ENCODE measurements around the gene FOXG1. TPM values are rescaled to one million over a fixed set of nuclear protein-coding genes. Genes with fewer than 3 reads are reported as not detected.

FOXG1 gene
- 0.29 and 0.57 TPM in 2 replicates for total RNA-seq (2014; rRNA removed; shearing (Covaris generic))

GRCh38 chr14:28766469-28766955 is at the start of gene FOXG1:
FOXG1 (plus strand) TSS chr14:28766787; CDS start chr14:28767280, 493 bp downstream.
- peak; percentile 47 for DNase-seq (ENCODE audit: low spot score)

GRCh38 chr14:28719130-28719529 is 47.5 kb upstream of the FOXG1 start:
- DNase-seq (ENCODE audit: low spot score), result no peak

- no peak for DNase-seq (ENCODE audit: low spot score)
Observed at GRCh38 chr14:28731358-28731757, 35.2 kb upstream of the FOXG1 start.

GRCh38 chr14:28742171-28742846 is 24.3 kb upstream of the FOXG1 start:
- peak; percentile 65 for DNase-seq (ENCODE audit: low spot score)

- peak; percentile 32 for DNase-seq (ENCODE audit: low spot score)
Observed at GRCh38 chr14:28744126-28744525, 22.5 kb upstream of the FOXG1 start.

GRCh38 chr14:28745176-28745575 is 21.4 kb upstream of the FOXG1 start:
- DNase-seq (ENCODE audit: low spot score), result no peak

- no peak for DNase-seq (ENCODE audit: low spot score)
Observed at GRCh38 chr14:28746247-28746646, 20.3 kb upstream of the FOXG1 start.

- DNase-seq (ENCODE audit: low spot score), result peak; percentile 52
Observed at GRCh38 chr14:28751467-28752058, 15.0 kb upstream of the FOXG1 start.

- peak; percentile 49 for DNase-seq (ENCODE audit: low spot score)
Observed at GRCh38 chr14:28754209-28754985, 12.2 kb upstream of the FOXG1 start.

- DNase-seq (ENCODE audit: low spot score), result no peak
Observed at GRCh38 chr14:28755198-28755815, 11.3 kb upstream of the FOXG1 start.

- DNase-seq (ENCODE audit: low spot score), result no peak
Observed at GRCh38 chr14:28755884-28756268, 10.7 kb upstream of the FOXG1 start.

- DNase-seq (ENCODE audit: low spot score), result no peak
Observed at GRCh38 chr14:28756269-28756883, 10.2 kb upstream of the FOXG1 start.

GRCh38 chr14:28756884-28757570 is 9.6 kb upstream of the FOXG1 start:
- DNase-seq (ENCODE audit: low spot score), result no peak

- DNase-seq (ENCODE audit: low spot score), result no peak
Observed at GRCh38 chr14:28757786-28758185, 8.8 kb upstream of the FOXG1 start.

GRCh38 chr14:28758253-28758884 is 8.2 kb upstream of the FOXG1 start:
- DNase-seq (ENCODE audit: low spot score), result no peak

GRCh38 chr14:28758885-28759652 is 7.5 kb upstream of the FOXG1 start:
- no peak for DNase-seq (ENCODE audit: low spot score)

- DNase-seq (ENCODE audit: low spot score), result no peak
Observed at GRCh38 chr14:28759653-28760313, 6.8 kb upstream of the FOXG1 start.

GRCh38 chr14:28760431-28760996 is 6.1 kb upstream of the FOXG1 start:
- no peak for DNase-seq (ENCODE audit: low spot score)
